ENCODE data around the gene CELF2.

CELF2 gene

DNA sequence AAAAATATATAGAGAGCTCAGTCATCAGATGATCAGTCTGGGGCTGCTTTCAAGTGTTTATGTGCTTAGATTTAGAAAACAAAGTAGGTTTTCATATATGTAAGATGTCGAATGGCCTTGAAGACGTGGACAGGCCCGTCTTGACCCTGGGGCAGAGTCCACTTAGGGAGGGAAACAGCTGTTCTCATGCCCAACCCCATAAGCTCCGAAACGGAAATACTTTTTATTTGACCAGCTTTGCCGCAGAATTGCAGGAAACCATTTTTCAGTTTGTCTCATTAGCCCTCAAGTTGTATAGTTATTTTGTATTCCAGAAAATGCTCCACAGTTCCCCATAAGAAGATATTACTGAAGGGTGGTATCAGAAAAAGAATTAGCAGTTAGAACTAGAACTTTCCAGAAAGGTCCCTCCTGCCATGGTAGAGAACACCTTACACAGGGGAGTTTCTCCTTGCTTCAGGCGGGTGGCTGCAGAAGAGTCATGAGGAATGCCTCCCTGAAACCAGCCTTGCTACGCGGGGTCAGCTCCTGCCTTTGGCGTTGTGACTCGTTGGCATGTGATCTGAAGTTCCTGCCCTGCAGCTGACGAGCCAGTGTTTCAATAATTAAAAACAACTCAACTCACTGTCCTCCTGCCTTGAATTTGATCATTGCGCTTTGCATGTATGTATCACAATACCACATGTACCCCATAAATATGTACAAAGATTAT is 192.7 kb downstream of the CELF2 start:
- no peak for TF ChIP-seq EZH2phosphoT487 (conservative IDR thresholded peaks at IDR 0.05; ENCODE audit: low read length)
- TF ChIP-seq, protein P1, sequence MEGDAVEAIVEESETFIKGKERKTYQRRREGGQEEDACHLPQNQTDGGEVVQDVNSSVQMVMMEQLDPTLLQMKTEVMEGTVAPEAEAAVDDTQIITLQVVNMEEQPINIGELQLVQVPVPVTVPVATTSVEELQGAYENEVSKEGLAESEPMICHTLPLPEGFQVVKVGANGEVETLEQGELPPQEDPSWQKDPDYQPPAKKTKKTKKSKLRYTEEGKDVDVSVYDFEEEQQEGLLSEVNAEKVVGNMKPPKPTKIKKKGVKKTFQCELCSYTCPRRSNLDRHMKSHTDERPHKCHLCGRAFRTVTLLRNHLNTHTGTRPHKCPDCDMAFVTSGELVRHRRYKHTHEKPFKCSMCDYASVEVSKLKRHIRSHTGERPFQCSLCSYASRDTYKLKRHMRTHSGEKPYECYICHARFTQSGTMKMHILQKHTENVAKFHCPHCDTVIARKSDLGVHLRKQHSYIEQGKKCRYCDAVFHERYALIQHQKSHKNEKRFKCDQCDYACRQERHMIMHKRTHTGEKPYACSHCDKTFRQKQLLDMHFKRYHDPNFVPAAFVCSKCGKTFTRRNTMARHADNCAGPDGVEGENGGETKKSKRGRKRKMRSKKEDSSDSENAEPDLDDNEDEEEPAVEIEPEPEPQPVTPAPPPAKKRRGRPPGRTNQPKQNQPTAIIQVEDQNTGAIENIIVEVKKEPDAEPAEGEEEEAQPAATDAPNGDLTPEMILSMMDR (IDR thresholded peaks at IDR 0.05; ENCODE audit: insufficient read depth, low read length, poor library complexity, severe bottlenecking): no peak
- Histone ChIP-seq H3K4me3 (ENCODE audit: insufficient read depth, low read length, poor library complexity, severe bottlenecking) (no peak overlapping the region), H3K9ac (ENCODE audit: low read length) (no peak overlapping the region)

DNA sequence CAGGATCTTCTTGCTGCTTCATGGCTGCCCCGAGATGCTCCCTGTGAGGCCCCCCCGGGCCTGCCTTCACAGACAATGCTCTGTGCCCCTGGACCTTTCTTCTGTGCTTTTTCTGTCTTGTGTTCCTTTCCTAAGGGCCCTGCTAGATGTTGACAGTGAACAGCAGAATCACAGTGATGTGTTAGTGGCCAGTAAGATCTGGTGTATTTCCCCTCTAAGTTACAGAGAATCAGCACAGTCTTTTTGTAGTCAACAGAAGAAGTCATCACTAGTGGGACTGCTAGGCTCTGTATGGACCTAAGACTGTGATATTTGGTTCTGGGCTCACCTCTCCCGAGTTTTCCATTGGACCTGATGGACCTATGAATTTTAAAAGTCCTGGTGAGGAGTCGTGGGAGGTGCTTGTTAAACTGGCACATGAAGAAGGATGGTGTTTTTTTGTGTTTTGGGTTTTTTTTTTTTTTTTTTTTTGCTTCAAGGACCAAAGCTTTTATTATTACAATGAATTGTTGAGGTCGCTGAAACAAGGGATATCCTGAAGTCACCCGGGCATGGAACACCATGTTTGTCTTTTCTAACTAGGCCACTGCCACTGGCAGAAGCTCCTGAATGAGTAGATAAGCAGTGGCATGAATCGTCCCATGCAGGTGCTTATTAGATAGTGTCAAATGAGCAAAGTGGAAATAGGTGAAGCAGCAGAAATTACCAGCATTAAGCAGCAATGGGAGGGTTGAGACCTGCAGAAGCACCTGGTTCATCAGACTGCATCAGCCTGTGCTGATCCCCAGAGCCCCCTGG is 194.8 kb downstream of the CELF2 start:
- H3K79me2 ChIP-seq (ENCODE audit: insufficient read depth, low read length): no peaks in the 10 kb centered on the region
- H2AFZ ChIP-seq (ENCODE audit: low read depth, low read length, severe bottlenecking): no peak overlapping the region
- H3K9me2 ChIP-seq (replicated peaks; ENCODE audit: insufficient read depth, low read length): no peaks in the 10 kb centered on the region
- H3K9me3 ChIP-seq (ENCODE audit: insufficient read depth, low read length): no peaks in the 10 kb centered on the region
- H4K20me1 ChIP-seq (ENCODE audit: low read depth, low read length): no peaks in the 10 kb centered on the region
- no peaks in the 10 kb centered on the region for H3K27me3 ChIP-seq (ENCODE audit: low read length)
- no peak overlapping the region for H3K4me2 ChIP-seq (ENCODE audit: low read depth, low read length, poor library complexity, severe bottlenecking)
- H3K36me3 ChIP-seq (ENCODE audit: low read length): no peaks in the 10 kb centered on the region
- no peak overlapping the region for H3K27ac ChIP-seq (ENCODE audit: low read depth, low read length)
- TF ChIP-seq, protein P1 (IDR thresholded peaks at IDR 0.05; ENCODE audit: insufficient read depth, low read length, poor library complexity, severe bottlenecking): no peak
- TF ChIP-seq EZH2phosphoT487 (conservative IDR thresholded peaks at IDR 0.05; ENCODE audit: low read length): no peak
- H3K9ac ChIP-seq (ENCODE audit: low read length): no peak overlapping the region
- H3K4me3 ChIP-seq (ENCODE audit: insufficient read depth, low read length, poor library complexity, severe bottlenecking): no peak overlapping the region
- no peaks in the 10 kb centered on the region for H3F3A ChIP-seq (ENCODE audit: insufficient read depth)

More for the DNA sequence above, 192.7 kb downstream of the CELF2 start:
- Histone ChIP-seq H4K20me1 (ENCODE audit: low read depth, low read length) (no peaks in the 10 kb centered on the region; the same call in 1 of the 2 replicates), H3F3A (ENCODE audit: insufficient read depth) (no peaks in the 10 kb centered on the region), H3K27ac (ENCODE audit: low read depth, low read length) (no peak overlapping the region), H3K4me2 (ENCODE audit: low read depth, low read length, poor library complexity, severe bottlenecking) (no peak overlapping the region), H3K9me3 (ENCODE audit: insufficient read depth, low read length) (no peaks in the 10 kb centered on the region), H3K36me3 (ENCODE audit: low read length) (no peaks in the 10 kb centered on the region), H3K27me3 (ENCODE audit: low read length) (no peaks in the 10 kb centered on the region), H3K79me2 (ENCODE audit: insufficient read depth, low read length) (no peaks in the 10 kb centered on the region), H3K9me2 (replicated peaks; ENCODE audit: insufficient read depth, low read length) (no peaks in the 10 kb centered on the region), H2AFZ (ENCODE audit: low read depth, low read length, severe bottlenecking) (no peak overlapping the region)

DNA sequence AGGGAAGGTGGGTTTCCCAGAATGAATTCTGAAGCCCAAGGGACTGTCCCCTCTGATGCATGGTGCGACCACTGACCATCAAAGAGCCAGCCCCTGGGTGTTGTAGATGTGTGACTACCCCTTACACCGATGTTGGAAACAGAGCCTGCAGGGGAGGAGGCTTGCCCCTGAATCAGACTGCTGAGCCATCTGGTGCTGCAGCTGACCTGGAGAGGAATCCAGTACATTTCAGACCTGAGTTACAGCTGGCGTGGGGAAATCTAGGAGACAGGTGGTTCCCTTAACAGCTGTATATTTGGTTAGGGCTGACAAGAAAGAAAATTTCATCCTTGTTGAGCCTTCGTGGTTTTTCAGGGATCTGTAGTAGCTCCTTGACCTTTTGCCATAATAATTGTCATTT is 195.5 kb downstream of the CELF2 start:
- no peak overlapping the region for H2AFZ ChIP-seq (ENCODE audit: low read depth, low read length, severe bottlenecking)
- no peak overlapping the region for H3K9ac ChIP-seq (ENCODE audit: low read length)
- TF ChIP-seq EZH2phosphoT487 (conservative IDR thresholded peaks at IDR 0.05; ENCODE audit: low read length): no peak
- TF ChIP-seq, protein P1 (IDR thresholded peaks at IDR 0.05; ENCODE audit: insufficient read depth, low read length, poor library complexity, severe bottlenecking): no peak
- no peaks in the 10 kb centered on the region for H4K20me1 ChIP-seq (ENCODE audit: low read depth, low read length)
- no peaks in the 10 kb centered on the region for H3K9me2 ChIP-seq (replicated peaks; ENCODE audit: insufficient read depth, low read length)
- H3K9me3 ChIP-seq (ENCODE audit: insufficient read depth, low read length): no peaks in the 10 kb centered on the region
- no peaks in the 10 kb centered on the region for H3K36me3 ChIP-seq (ENCODE audit: low read length)
- H3K79me2 ChIP-seq (ENCODE audit: insufficient read depth, low read length): no peaks in the 10 kb centered on the region
- H3K4me3 ChIP-seq (ENCODE audit: insufficient read depth, low read length, poor library complexity, severe bottlenecking): no peak overlapping the region
- no peak overlapping the region for H3K27ac ChIP-seq (ENCODE audit: low read depth, low read length)
- no peak overlapping the region for H3K4me2 ChIP-seq (ENCODE audit: low read depth, low read length, poor library complexity, severe bottlenecking)
- H3K27me3 ChIP-seq (ENCODE audit: low read length): no peaks in the 10 kb centered on the region
- no peaks in the 10 kb centered on the region for H3F3A ChIP-seq (ENCODE audit: insufficient read depth)

All from SU-DHL-6 (cell line).